ENCODE data around the gene BAAT.

Gene BAAT

GRCh38 chr9:101342595-101342994 lies 42.2 kb downstream of the BAAT start:
- no peaks in the 10 kb centered on the region for H3K36me3 ChIP-seq (ENCODE audit: control insufficient read depth in 2 of 2, insufficient read depth in 1 of 2, low read length in 2 of 2)
- POLR2A ChIA-PET, result no interaction called here
- H3K27ac ChIP-seq (ENCODE audit: extremely low read depth, low read depth, low read length), result no peak overlapping the region
- no peaks in the 10 kb centered on the region for H3K9me3 ChIP-seq (ENCODE audit: control insufficient read depth, insufficient read depth, low read depth, low read length)
- H3K4me3 ChIP-seq (ENCODE audit: low read depth, low read length), result no peak overlapping the region
- no peaks in the 10 kb centered on the region for H3K4me1 ChIP-seq (ENCODE audit: control insufficient read depth, insufficient read depth, low read length)
- TF ChIP-seq ZNF555 (tag by site-specific recombination; conservative IDR thresholded peaks at IDR 0.05), result no peak
- no peak for TF ChIP-seq ZNF24 (tag by site-specific recombination; IDR thresholded peaks at IDR 0.05)
- TF ChIP-seq ELK4 (IDR thresholded peaks at IDR 0.05; ENCODE audit: borderline replicate concordance, low read depth, low read length), result no peak
- TF ChIP-seq ZNF830 (tag by site-specific recombination; IDR thresholded peaks at IDR 0.05; ENCODE audit: low read depth), result no peak
- TF ChIP-seq ZNF610 (tag by site-specific recombination; IDR thresholded peaks at IDR 0.05; ENCODE audit: borderline replicate concordance), result no peak
- TF ChIP-seq ZNF488 (tag by site-specific recombination; IDR thresholded peaks at IDR 0.05), result no peak
- TF ChIP-seq ZNF585B (tag by site-specific recombination; IDR thresholded peaks at IDR 0.05), result no peak
- TF ChIP-seq ZNF280C (tag by site-specific recombination; IDR thresholded peaks at IDR 0.05), result no peak
- no peak for TF ChIP-seq ZBTB49 (tag by site-specific recombination; IDR thresholded peaks at IDR 0.05; ENCODE audit: low read depth)
- TF ChIP-seq ZNF596 (tag by site-specific recombination; IDR thresholded peaks at IDR 0.05), result no peak
- no peak for TF ChIP-seq ZNF529 (tag by site-specific recombination; IDR thresholded peaks at IDR 0.05; ENCODE audit: insufficient replicate concordance)
- no peak for TF ChIP-seq ZNF571 (tag by site-specific recombination; IDR thresholded peaks at IDR 0.05)
- no peak for TF ChIP-seq MZF1 (tag by site-specific recombination; IDR thresholded peaks at IDR 0.05; ENCODE audit: borderline replicate concordance)
- no peak for TF ChIP-seq ZNF449 (tag by site-specific recombination; IDR thresholded peaks at IDR 0.05)
- TF ChIP-seq ZNF624 (tag by site-specific recombination; IDR thresholded peaks at IDR 0.05), result no peak
- TF ChIP-seq ZNF433 (tag by site-specific recombination; IDR thresholded peaks at IDR 0.05; ENCODE audit: low read depth), result no peak
- CTCF ChIA-PET, result interaction anchor here (2.5 kb wide), 1 partner anchor 46 kb away, joined by 8 read pairs; no protein-coding TSS in a partner anchor

- ChIA-PET CTCF (interaction anchor here (2.5 kb wide), 1 partner anchor 46 kb away, joined by 8 read pairs; no protein-coding TSS in a partner anchor), POLR2A (no interaction called here)
- Histone ChIP-seq H3K4me3 (ENCODE audit: low read depth, low read length) (no peak overlapping the region), H3K27ac (ENCODE audit: extremely low read depth, low read depth, low read length) (no peak overlapping the region), H3K9me3 (ENCODE audit: control insufficient read depth, insufficient read depth, low read depth, low read length) (no peaks in the 10 kb centered on the region), H3K36me3 (ENCODE audit: control insufficient read depth in 2 of 2, insufficient read depth in 1 of 2, low read length in 2 of 2) (no peaks in the 10 kb centered on the region), H3K4me1 (ENCODE audit: control insufficient read depth, insufficient read depth, low read length) (no peaks in the 10 kb centered on the region)
- TF ChIP-seq ZNF610 (tag by site-specific recombination; IDR thresholded peaks at IDR 0.05; ENCODE audit: borderline replicate concordance) (no peak), ZNF549 (tag by site-specific recombination; IDR thresholded peaks at IDR 0.05) (no peak), ZNF747 (tag by site-specific recombination; IDR thresholded peaks at IDR 0.05) (no peak), ZNF513 (tag by site-specific recombination; IDR thresholded peaks at IDR 0.05) (no peak), TSHZ1 (tag by site-specific recombination; IDR thresholded peaks at IDR 0.05; ENCODE audit: borderline replicate concordance) (no peak), KLF1 (tag by site-specific recombination; IDR thresholded peaks at IDR 0.05) (no peak), ZNF404 (tag by site-specific recombination; IDR thresholded peaks at IDR 0.05) (no peak)
These were observed 42.8 kb downstream of the BAAT start for GRCh38 chr9:101341958-101342357.

Data from HEK293 (cell line).